GM18499 (cell line): ENCODE measurements around the gene DNM3.

Source experiments
- ATAC-seq: cut with Tn5 transposase; IDR thresholded peaks from one replicate; pipeline ENCODE4 v1.9.1; 2021; ENCODE audit warnings: moderate number of reproducible peaks; ENCODE audit not compliant: insufficient read depth, unreplicated experiment

The DNM3 gene

GRCh38 chr1:171912509-171913175 lies 71.3 kb downstream of the DNM3 start:
- ATAC-seq = no peak

DNA sequence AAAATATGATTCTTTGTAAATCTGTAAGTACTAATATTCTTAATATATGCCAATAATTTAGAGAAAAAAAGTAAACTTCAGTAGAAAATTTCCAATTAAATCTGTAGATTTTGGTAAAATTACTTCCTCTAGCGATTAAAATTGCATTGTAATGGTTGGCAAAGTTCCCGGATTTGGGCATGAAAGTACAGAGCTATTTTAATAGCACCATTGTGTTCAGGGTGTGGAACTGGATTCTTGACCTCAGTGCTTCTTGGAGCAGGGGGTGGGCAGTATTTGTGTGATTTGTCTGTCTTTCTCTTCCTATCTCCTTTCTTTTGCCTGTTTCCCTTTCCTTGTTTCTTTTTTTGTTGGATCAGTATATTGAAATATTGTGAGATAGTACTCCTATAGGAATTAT lies 72.1 kb downstream of the DNM3 start:
- no peak for ATAC-seq

DNA sequence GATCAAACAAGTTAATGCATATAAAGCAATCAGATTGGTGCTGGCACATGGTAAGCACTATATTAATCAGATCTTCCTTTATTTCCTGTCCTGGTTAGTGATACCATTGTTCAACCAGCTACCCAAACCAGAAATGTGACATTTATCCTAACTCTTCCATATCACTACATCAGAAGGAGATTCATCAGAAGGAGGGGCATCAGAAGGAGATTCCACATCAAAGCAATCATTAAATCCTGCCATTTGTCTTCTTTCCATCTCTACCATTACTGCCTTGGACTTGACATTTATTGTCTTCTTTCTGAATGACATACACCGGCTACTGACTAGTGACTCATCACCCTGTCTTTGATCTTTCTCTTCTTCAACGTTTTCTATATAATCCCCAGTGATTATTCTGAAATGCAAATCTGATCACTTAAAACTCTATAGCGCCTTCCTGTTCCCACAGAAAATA lies 75.0 kb downstream of the DNM3 start:
- no peak for ATAC-seq

DNA sequence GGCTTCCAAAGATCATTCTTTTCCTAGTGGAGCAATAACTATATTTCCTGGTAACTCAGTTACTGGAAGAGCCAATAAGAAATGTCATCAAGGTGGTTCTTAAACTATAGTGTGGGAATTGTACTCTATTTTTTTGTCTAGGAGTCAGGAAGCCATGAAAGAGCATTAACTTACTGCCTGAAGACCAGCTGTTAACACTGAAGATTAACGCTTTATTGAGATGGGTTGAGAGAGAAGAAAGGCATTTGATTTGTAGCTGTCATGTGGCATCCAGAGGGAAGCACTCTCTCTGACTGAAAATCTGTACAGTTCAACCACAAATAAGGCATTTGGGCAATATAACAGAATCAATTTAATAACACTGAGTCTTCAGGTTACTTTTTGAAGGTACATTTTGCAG lies 76.0 kb downstream of the DNM3 start:
- no peak for ATAC-seq

GRCh38 chr1:171919891-171920887 lies 78.9 kb downstream of the DNM3 start:
- ATAC-seq = no peak

GRCh38 chr1:171922999-171923398 lies 81.7 kb downstream of the DNM3 start:
- no peak for ATAC-seq

DNA sequence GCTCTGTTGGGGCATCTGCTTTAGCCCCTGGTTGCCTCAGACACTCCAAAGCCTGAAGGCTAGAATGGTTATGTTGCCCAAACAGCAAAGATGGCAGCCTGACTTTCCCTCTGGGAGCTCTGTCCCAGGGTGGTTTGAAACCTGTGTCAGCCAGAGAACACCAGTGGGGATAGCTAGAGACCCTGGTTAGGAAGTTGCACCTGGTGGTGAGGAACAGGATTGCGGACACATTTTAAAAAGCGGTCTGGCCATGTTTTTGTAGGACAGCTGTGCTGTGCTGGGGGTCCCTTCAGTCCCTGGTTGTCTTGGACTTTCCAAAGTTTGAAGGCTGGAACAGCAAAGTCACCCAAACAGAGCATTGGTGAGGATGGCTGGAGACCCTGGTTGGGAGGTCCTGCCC lies 87.8 kb downstream of the DNM3 start:
- ATAC-seq = no peak

GRCh38 chr1:171931752-171932151 lies 90.5 kb downstream of the DNM3 start:
- no peak for ATAC-seq

DNA sequence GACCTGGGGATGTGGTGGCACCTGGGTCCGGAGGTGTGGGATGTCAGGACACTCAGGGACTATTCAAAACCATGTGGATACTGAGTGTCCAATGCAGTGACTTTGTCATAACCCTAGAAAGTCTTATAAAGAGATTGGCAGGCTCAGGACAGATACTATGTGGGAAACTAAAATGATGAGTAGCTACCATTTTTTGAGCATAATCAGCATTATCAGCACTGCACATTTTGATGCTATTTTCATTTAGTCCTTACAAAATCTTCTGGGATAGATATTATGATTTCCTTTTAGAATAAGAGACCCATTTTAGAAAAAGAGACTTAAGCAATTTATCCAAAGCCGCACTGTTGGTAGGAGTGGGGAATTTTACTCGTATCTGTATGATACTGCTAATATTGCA lies 93.4 kb downstream of the DNM3 start:
- ATAC-seq = no peak

GRCh38 chr1:171935086-171935485 lies 93.8 kb downstream of the DNM3 start:
- no peak for ATAC-seq

DNA sequence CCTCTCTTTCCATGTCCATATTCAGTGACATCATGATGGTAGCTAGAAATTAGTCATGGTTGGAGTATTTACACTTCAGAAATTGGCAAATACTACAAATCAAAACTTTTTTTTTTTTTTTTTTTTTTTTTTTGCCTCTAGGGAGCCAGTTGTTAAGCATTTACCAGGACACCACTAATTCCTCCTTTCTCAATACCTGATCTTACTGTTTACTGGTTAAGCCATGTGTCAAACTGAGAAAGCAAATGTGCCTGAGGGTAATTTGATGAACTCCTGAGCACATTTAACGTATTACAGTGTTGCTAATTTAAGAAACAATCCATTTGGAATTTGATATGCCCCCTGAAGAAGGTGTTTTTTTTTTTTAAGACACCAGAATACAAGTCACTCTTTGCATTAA lies 94.4 kb downstream of the DNM3 start:
- no peak for ATAC-seq

DNA sequence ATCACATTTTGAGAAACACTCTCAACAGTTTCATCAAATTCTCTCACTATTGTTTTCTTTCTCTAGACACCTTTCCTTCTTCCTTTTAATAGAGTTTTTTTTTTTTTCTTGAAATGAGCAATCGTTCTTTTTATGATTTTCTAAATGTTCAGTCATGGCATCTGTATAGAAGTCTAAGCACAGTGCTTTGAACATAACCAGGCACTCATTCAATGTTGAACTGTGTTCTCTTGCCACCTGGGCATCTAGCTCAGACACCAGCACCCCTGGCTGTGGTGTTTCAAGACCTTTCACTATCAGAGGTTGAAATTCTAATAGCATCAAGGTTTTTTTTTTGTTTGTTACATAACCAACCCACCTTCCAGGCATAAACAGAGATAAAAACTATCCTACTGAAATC lies 96.6 kb downstream of the DNM3 start:
- ATAC-seq = no peak

DNA sequence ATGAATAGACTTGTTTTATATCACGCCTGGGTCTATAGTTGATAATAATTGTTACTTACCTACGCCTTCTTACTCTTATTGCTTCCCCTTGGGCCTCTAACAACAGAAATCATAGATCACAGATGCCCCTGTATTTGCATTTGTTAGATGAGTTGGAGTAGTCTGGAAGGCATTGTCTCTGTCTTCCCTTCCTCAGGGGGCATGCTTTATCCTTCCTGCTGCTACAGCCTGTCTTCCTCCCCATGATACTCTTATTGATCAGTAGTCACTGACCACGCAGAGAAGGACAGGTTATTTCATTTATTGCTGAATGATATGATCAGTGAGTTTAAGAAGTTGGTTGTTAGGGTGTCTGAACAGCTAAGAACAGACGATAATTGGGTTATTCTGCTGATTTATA lies 98.4 kb downstream of the DNM3 start:
- ATAC-seq = no peak

DNA sequence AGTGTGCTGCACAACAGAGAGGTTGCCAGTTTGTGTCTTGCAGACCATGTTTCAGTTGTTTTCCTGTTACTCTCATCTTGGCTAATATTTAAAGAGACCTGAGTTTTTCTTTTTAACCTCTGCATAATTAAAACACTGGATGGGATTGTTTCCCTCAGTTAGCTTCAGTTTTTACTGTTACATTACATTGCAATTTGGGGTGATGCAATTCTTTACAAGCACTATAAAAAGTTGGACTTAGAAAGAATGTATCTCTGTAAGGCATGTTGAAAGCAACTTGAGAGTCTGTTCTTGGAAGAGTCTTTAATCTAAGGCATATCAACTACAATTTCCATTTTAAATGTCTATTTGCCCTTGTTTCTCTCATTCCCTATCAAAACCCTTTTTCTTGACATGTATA lies 99.1 kb downstream of the DNM3 start:
- ATAC-seq = no peak

DNA sequence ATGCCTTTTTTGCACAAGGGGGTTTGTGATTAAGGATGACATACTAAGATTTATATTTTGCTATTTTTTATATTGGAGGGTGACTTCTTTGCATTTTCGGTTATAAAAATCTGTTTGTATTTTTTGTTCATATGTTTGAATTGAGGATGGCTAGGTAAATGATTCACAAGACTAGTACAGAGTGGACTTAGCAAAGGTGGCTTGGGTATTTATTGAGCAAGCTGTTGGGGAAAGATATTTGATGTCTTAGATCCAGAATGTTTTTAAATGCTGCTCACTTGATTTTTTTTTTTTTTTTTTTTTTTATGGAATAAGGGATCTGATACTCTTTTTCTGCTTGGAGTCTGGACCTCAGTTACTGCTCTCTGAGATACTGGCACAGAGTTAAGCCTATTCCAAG lies 100.6 kb downstream of the DNM3 start:
- ATAC-seq = no peak

GRCh38 chr1:171943973-171944561 lies 102.8 kb downstream of the DNM3 start:
- no peak for ATAC-seq

DNA sequence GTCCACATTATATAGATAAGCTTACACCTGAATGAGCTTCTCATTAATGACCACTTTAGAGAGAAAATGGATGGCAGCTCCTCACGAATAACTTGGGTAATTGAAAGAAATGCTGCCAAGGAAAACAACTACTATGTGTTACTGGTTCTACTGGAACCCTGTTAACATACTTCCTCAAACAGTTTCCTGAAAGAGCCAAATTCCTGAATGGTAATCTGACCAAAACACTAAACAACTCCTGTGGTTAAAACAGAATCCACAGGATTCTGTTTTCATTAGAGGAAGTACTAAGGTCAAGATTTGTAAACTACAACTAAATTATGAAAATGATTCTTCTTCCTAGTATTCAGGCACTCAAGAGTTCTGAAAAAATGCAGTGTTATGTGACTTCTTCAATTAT lies 107.2 kb downstream of the DNM3 start:
- ATAC-seq = no peak

DNA sequence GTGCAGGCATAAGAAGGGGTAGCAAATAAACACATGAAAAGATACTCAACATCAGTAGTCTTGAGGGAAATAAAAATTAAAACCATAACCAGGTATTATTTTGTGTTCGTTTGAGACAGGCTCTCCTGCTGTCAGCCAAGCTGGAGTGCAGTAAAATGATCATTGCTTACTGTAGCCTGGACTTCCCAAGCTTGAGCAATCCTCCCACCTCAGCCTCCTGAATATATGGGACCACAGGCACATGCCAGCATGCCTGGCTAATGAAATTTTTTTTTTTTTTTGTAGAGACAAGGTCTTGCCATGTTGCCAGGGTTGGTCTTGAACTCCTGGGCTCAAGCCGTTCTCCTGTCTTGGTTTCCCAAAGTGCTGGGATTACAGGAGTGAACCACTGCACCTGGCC lies 108.0 kb downstream of the DNM3 start:
- ATAC-seq = no peak

GRCh38 chr1:171953835-171954234 lies 112.5 kb downstream of the DNM3 start:
- no peak for ATAC-seq

- no peak for ATAC-seq
These were observed 113.1 kb downstream of the DNM3 start for GRCh38 chr1:171954361-171954760.

DNA sequence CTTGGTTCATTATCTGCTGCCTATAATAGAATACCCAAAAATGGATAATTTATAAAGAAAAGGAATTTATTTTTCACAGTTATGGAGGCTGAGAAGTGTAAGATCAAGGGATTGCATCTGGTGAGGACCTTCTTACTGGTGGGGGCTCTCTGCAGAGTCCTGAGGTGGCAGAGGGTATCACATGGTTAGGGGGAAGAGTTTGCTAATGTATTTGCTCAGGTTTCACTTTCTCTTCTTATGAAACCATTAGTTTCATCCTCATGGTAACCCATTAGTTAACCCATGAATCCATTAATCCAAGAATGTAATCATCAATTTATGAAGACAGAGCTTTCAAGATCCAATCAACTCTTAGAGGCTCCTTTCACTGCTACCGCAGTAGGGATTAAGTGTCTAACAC lies 120.6 kb downstream of the DNM3 start:
- ATAC-seq = no peak
